ENCODE measurements around the gene RPL38.

- no peak for TF ChIP-seq CTCF (IDR thresholded peaks at IDR 0.05)
- TF ChIP-seq POLR2A (IDR thresholded peaks at IDR 0.05): no peak
- TF ChIP-seq POLR2AphosphoS5 (IDR thresholded peaks at IDR 0.05): no peak
Observed at GRCh38 chr17:74217888-74218287, 14.4 kb downstream of the RPL38 start.
